K562 (cell line): ENCODE results near the gene GNA14. TPM values are rescaled to one million over a fixed set of nuclear protein-coding genes. Genes with fewer than 3 reads are reported as not detected.

Source experiments
- ARHGAP35 ChIP-seq: fragments of 450-650 bp; IDR thresholded peaks from 2 replicates; pipeline ENCODE4 v1.6.1; 2018; ENCODE audit not compliant: partially characterized antibody
- CCAR2 ChIP-seq: fragments of 200-400 bp; formaldehyde crosslinking; IDR thresholded peaks from 2 replicates; pipeline ENCODE4 v1.6.1; 2017; ENCODE audit warnings: mild to moderate bottlenecking, low read depth, low read length
- DMBX1 ChIP-seq: fragments of 250-450 bp; sonication (Bioruptor Pico); IDR thresholded peaks from 2 replicates; pipeline ENCODE4 v1.8.0; 2022; ENCODE audit warnings: inconsistent platforms, mild to moderate bottlenecking, moderate library complexity, borderline replicate concordance
- NBN ChIP-seq: fragments of 450-650 bp; IDR thresholded peaks from 2 replicates; pipeline ENCODE4 v1.6.1; 2016; ENCODE audit warnings: low read depth, mild to moderate bottlenecking
- SAP30 ChIP-seq: fragments of 200-600 bp; sonication (generic); IDR thresholded peaks from 2 replicates; pipeline ENCODE4 v1.6.1; 2012; ENCODE audit warnings: borderline replicate concordance, low read depth, mild to moderate bottlenecking, moderate library complexity, low read length, control low read depth, inconsistent platforms; ENCODE audit not compliant: insufficient read depth, poor library complexity, severe bottlenecking
- TRIM28 ChIP-seq: fragments of 450-650 bp; IDR thresholded peaks from 2 replicates; pipeline ENCODE4 v1.6.1; 2017
- XRCC3 ChIP-seq: fragments of 450-650 bp; IDR thresholded peaks from 2 replicates; pipeline ENCODE4 v1.6.1; 2017; ENCODE audit warnings: mild to moderate bottlenecking, moderate library complexity
- polyA plus RNA-seq, 8 experiments: library from polyadenylated mRNA; depleted of rRNA in 4 of 8; stranded (reverse) in 5 of 8; unstranded in 3 of 8; fragments of >200 nt; fragmentation: Nextera tagmentation in 2 of 8; fragmentation: Illumina TruSeq in 1 of 8; extraction: Ambion mirVana in 2 of 8; extraction: Trizol in 1 of 8; gene quantifications; 2 replicates each; pipeline versions ENCODE4 v1.2.1 to v1.2.3, GENCODE V29; 2011 to 2014; ENCODE audit warnings: inconsistent platforms in 1 of 8, missing spikeins in 1 of 8
- total RNA-seq, 7 experiments: library from RNA; depleted of rRNA in 6 of 7; stranded (reverse); fragments of >200 nt in 6 of 7; fragmentation: Illumina TruSeq in 2 of 7; extraction: Trizol in 2 of 7; gene quantifications; 2 replicates each; pipeline versions ENCODE4 v1.2.1 to v1.2.3, GENCODE V29; 2011 to 2021; ENCODE audit warnings: low replicate concordance in 1 of 7
- TF ChIP-seq, protein P1 (sequence below): sonication (generic); formaldehyde crosslinking; IDR thresholded peaks from 2 replicates; pipeline ENCODE4 v1.8.0; 2023; ENCODE audit warnings: missing genetic modification reagents, mild to moderate bottlenecking, borderline replicate concordance
- TF ChIP-seq, protein P2 (sequence below): fragments of 250-450 bp; sonication (Bioruptor Pico); IDR thresholded peaks from 2 replicates; pipeline ENCODE4 v1.5.1; 2021; ENCODE audit warnings: mild to moderate bottlenecking

GNA14 gene
- total and polyA plus RNA-seq, 9 of the 15 experiments (the other 6 are each of a cell fraction or from before 2014, with no cell fraction given), result 0.03 to 0.11 (median 0.03) TPM; not detected in 6

GRCh38 chr9:77463151-77463550 is 185.0 kb downstream of the GNA14 start (continued):
- TF ChIP-seq, protein P1, sequence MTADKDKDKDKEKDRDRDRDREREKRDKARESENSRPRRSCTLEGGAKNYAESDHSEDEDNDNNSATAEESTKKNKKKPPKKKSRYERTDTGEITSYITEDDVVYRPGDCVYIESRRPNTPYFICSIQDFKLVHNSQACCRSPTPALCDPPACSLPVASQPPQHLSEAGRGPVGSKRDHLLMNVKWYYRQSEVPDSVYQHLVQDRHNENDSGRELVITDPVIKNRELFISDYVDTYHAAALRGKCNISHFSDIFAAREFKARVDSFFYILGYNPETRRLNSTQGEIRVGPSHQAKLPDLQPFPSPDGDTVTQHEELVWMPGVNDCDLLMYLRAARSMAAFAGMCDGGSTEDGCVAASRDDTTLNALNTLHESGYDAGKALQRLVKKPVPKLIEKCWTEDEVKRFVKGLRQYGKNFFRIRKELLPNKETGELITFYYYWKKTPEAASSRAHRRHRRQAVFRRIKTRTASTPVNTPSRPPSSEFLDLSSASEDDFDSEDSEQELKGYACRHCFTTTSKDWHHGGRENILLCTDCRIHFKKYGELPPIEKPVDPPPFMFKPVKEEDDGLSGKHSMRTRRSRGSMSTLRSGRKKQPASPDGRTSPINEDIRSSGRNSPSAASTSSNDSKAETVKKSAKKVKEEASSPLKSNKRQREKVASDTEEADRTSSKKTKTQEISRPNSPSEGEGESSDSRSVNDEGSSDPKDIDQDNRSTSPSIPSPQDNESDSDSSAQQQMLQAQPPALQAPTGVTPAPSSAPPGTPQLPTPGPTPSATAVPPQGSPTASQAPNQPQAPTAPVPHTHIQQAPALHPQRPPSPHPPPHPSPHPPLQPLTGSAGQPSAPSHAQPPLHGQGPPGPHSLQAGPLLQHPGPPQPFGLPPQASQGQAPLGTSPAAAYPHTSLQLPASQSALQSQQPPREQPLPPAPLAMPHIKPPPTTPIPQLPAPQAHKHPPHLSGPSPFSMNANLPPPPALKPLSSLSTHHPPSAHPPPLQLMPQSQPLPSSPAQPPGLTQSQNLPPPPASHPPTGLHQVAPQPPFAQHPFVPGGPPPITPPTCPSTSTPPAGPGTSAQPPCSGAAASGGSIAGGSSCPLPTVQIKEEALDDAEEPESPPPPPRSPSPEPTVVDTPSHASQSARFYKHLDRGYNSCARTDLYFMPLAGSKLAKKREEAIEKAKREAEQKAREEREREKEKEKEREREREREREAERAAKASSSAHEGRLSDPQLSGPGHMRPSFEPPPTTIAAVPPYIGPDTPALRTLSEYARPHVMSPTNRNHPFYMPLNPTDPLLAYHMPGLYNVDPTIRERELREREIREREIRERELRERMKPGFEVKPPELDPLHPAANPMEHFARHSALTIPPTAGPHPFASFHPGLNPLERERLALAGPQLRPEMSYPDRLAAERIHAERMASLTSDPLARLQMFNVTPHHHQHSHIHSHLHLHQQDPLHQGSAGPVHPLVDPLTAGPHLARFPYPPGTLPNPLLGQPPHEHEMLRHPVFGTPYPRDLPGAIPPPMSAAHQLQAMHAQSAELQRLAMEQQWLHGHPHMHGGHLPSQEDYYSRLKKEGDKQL (CRISPR knock-in tag), result no peak
- TF ChIP-seq SAP30 (no peak), TRIM28 (no peak), DMBX1 (CRISPR knock-in tag) (no peak), ARHGAP35 (no peak), XRCC3 (no peak), CCAR2 (no peak), NBN (no peak)
- TF ChIP-seq, protein P2, sequence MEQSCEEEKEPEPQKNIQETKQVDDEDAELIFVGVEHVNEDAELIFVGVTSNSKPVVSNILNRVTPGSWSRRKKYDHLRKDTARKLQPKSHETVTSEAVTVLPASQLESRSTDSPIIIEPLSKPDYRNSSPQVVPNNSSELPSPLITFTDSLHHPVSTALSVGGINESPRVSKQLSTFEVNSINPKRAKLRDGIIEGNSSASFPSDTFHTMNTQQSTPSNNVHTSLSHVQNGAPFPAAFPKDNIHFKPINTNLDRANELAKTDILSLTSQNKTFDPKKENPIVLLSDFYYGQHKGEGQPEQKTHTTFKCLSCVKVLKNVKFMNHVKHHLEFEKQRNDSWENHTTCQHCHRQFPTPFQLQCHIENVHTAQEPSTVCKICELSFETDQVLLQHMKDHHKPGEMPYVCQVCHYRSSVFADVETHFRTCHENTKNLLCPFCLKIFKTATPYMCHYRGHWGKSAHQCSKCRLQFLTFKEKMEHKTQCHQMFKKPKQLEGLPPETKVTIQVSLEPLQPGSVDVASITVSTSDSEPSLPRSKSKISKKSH (CRISPR knock-in tag), result no peak
- TF ChIP-seq, all 486 proteins: peak for 0
